Choroid plexus epithelial cell (primary cell): Measurements from ENCODE around the gene EVC2.

ENCODE experiments used
- DNase-seq: peaks from one replicate; pipeline ENCODE4 v3.0.0-alpha.2; 2010; ENCODE audit warnings: low read depth
- H3K4me3 ChIP-seq: 2 replicates; pipeline ENCODE4 v1.5.1; 2011; ENCODE audit warnings: low read depth, mild to moderate bottlenecking, control low read depth, low read length, moderate library complexity
- TF ChIP-seq, protein P1 (sequence below): conservative IDR thresholded peaks from 2 replicates; pipeline ENCODE4 v1.5.1; 2011; ENCODE audit warnings: low read depth, mild to moderate bottlenecking, control low read depth, inconsistent platforms, low read length, moderate library complexity

The EVC2 gene

DNA sequence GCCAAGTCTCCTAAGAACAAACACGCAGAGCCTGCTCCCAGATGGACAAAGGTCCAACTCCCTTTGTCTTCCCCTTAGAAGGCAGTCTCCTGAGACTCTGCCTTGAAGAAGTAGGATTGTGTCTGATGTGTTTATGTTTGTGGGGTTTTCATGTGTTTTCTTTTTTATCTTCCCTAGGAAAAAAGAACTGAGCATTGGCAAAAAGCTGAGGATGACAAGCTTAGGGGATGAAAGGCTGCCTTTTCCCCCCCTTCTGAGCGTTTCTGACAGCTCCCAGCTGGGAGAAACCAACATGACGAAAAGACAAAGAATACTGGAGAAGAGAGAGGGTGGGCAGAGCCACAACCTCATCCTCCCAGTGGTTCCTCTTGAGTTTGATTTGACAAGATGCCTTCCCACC is 181.1 kb downstream of the EVC2 start:
- DNase-seq = no peak
- H3K4me3 ChIP-seq = no peak overlapping the region
- TF ChIP-seq, protein P1, sequence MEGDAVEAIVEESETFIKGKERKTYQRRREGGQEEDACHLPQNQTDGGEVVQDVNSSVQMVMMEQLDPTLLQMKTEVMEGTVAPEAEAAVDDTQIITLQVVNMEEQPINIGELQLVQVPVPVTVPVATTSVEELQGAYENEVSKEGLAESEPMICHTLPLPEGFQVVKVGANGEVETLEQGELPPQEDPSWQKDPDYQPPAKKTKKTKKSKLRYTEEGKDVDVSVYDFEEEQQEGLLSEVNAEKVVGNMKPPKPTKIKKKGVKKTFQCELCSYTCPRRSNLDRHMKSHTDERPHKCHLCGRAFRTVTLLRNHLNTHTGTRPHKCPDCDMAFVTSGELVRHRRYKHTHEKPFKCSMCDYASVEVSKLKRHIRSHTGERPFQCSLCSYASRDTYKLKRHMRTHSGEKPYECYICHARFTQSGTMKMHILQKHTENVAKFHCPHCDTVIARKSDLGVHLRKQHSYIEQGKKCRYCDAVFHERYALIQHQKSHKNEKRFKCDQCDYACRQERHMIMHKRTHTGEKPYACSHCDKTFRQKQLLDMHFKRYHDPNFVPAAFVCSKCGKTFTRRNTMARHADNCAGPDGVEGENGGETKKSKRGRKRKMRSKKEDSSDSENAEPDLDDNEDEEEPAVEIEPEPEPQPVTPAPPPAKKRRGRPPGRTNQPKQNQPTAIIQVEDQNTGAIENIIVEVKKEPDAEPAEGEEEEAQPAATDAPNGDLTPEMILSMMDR = no peak

DNA sequence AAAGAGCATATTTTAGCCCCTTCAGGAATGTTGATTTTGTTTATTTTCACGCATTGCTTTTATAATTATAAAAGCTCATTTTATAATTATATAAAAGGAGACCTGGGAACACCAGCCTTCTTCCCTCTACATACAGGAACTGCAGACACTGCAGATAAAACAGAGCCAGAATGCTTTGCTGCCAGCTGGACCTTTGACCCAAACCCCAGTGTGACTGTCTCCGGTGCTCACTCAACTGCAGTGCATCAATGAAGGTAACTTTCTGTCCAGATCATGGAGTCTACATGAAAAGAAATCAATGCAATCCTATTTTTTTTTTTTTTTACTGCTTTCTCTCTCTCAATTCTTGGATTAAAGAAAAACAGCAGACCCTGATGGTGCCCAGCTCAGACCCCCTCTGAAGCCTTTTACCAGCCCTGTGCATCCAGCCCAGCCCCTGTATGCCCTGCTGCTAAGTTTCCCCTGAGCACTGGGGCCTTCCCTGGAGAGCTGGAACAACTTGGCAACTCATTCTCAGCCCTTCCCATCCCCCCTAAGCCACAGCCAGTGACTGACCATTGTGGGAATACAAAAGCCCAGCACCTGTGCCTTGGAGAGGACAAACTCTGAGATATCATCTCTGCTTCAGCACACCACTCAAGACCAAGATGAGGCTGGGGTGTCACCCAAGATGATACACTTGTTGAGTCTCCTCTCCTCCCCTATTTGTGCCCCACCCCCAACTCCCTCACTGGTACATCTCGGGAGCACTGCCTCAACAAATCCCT is 182.1 kb downstream of the EVC2 start:
- DNase-seq = no peak
- TF ChIP-seq, protein P1 = no peak
- H3K4me3 ChIP-seq = no peak overlapping the region

DNA sequence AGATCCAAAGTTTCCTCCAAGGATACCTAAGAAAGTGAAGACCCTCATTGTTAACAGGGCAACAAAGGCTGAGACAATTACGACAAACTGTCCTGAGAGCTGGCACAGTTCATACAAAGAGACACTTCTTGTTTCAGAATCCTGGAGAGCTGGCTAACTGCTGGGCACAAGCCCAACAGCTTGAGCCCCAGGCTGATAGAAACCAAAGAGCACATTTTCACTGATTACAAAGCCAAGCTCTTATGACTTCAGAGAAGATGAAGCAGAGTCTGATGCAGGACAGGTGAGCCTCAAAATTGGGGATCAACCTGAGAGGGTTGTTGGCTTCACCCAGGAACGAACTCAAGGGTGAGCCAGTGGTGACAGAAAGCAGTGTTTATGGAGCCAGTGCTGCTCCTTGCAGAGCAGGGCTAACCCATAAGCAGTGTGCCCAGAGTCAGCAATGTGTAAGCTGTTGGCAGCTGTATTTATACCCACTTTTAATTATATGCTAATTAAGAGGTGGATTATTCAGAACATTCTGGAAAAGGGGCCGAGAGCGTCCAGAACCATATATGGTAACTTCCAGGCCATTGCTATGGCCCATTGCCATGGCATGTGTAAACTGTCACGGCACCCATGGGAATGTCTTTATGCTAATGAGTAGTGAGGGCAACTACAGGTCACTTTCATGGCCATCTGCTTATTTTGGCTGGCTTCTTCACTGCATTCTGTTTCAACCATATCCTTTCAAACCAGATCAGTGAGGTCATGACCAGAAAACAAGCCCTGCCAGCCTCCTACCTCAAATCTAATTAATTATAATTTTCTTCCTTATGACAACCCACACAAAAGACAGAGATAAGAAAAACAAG is 183.7 kb downstream of the EVC2 start:
- peak; percentile 54 for DNase-seq
- TF ChIP-seq, protein P1 = no peak
- H3K4me3 ChIP-seq = no peak overlapping the region

DNA sequence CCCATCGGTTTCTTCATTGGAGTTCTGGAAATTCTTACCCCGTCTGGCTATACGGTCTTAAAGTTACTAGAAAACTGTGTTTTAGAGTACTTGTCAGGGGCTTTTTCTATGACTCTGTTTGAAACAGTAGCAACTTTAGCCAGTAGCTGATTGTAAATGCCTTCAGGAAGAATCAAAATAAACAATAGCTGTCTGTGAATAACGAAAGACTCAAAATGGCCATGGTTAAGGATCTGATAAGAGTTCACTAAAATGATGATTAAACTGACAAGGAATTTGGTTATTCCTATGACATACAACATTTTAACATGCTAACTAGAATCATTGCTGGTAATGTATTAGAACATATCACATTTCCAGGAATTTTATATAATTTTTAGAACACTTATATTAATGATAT is 191.0 kb downstream of the EVC2 start:
- no peak overlapping the region for H3K4me3 ChIP-seq
- peak; percentile 21 for DNase-seq
- TF ChIP-seq, protein P1 = no peak

DNA sequence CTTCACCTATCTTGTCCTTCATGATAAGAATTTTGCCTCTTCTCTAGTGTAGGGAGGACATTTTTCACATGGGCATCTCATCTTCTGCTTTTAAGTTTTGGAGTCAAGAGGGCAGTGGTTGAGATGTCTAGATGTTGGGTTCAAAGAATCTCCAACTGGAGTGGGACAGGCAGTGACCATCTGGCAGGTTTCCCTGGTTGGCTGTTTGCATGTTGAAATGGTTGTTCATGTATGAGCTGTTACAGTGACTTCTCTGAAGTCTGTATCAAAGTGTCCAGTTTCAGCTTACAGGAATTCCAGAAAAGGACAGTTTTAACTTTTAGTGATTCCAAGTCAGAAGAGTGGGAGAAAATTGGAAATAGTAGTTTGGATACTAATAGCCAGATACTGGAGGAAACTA is 192.7 kb downstream of the EVC2 start:
- DNase-seq = no peak
- TF ChIP-seq, protein P1 = no peak
- no peak overlapping the region for H3K4me3 ChIP-seq
